Upper lobe of right lung (tissue), 1 donor: ENCODE data around the gene CUX1. TPM values are rescaled to one million over a fixed set of nuclear protein-coding genes. Genes with fewer than 3 reads are reported as not detected.
"Not testable (repeated sequence)": the region's sequence is repeated elsewhere in the genome, so short reads cannot be mapped to it uniquely, and the experiment has no call there.

Source experiments
- ATAC-seq: fragments of 200-7000 bp; cut with Tn5 transposase; one replicate; pipeline ENCODE4 v1.9.1; 2020; ENCODE audit warnings: mild to moderate bottlenecking, moderate library complexity
- DNase-seq: peaks from one replicate; pipeline ENCODE4 v3.0.0-alpha.2; 2020
- H3K27ac ChIP-seq: fragments of 200-600 bp; one replicate; pipeline ENCODE4 v1.8.0; 2022
- H3K27me3 ChIP-seq: fragments of 200-600 bp; one replicate; pipeline ENCODE4 v1.8.0; 2022; ENCODE audit warnings: mild to moderate bottlenecking
- H3K36me3 ChIP-seq: fragments of 200-600 bp; one replicate; pipeline ENCODE4 v1.8.0; 2022
- H3K4me1 ChIP-seq: fragments of 200-600 bp; one replicate; pipeline ENCODE4 v1.8.0; 2022
- H3K4me3 ChIP-seq: fragments of 200-600 bp; one replicate; pipeline ENCODE4 v1.8.0; 2022; ENCODE audit warnings: mild to moderate bottlenecking
- H3K9me3 ChIP-seq: fragments of 200-600 bp; one replicate; pipeline ENCODE4 v1.8.0; 2022
- CTCF ChIP-seq: fragments of 200-600 bp; IDR thresholded peaks from one replicate; pipeline ENCODE4 v1.8.0; 2022; ENCODE audit warnings: antibody characterized with exemption
- intact Hi-C: fragments of 100-400 bp; cut with DNase I; formaldehyde crosslinking; loops from one replicate; pipeline ENCODE4 v1.11.0; 2022
- total RNA-seq: library from RNA; stranded (reverse); fragmentation: NEBNext Ultra II Directional; extraction: Animal tissue kit (Norgen Biotek cat#: 25700); gene quantifications from one replicate; pipeline ENCODE4 v1.2.1, GENCODE V29; 2021
- donor health status: DM: no; HTN: yes; CAD: no; lungs with severe emphysema.

Gene CUX1
- total RNA-seq, 1 donor from 2014 or later, result 132 TPM

DNA sequence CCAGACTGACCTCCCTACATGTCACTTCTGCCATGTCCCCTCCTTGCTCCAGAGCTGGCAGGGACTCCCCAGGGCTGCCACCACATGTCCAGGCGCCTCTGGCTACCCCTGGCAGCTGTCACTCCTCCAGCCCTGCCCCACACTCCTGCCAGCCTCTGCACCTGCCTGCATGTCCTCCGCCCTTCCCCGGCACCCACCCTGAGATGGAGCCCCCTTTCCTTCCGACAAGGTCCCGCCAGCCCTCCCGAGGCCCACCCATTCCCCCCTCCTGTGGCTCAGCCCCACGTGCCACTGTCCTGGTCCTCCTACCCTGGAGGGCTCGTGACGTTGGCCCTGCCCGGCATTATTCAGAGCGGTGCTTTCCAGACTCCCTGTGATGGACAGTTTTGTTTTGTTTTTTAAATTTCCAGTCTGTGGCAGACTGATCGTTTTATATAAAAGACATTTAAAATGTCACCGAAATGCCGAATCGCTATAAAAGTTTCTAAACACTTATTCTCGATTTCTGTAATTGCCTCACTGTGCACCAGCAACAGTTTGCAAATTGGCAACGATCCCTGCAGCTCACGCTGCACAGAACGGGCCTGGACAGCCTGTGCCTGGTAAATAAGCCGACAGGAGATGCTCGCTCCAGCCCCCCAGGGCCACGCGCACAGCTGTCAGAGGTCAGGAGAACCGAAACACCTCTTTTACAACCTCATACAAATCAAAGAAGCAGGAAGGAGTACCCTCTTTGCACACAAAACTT lies 358.2 kb downstream of the CUX1 start:
- Histone ChIP-seq H3K27me3 (no peaks in the 10 kb centered on the region), H3K4me3 (no peak overlapping the region), H3K36me3 (peaks cover 35% of the 10 kb centered on the region), H3K27ac (no peak overlapping the region), H3K9me3 (no peaks in the 10 kb centered on the region), H3K4me1 (no peaks in the 10 kb centered on the region)
- intact Hi-C loops, result no loop called here
- DNase-seq (no peak), ATAC-seq (no peak)
- no peak for TF ChIP-seq CTCF

DNA sequence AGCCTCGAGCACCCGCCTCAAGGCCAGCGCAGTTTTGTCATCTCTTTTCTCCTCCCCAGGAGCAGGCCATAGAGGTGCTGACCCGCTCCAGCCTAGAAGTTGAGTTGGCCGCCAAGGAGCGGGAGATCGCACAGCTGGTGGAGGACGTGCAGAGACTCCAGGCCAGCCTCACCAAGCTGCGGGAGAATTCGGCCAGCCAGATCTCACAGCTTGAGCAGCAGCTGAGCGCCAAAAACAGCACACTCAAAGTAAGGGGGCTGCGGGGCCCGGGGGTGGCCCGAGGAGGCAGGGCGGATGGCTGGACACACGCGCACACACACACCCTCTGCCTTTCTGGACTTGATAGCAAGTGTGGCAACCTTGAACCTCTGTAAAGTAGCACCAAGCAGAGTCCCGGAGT lies 361.0 kb downstream of the CUX1 start:
- peaks cover 30% of the 10 kb centered on the region for H3K36me3 ChIP-seq
- H3K27ac ChIP-seq, result no peak overlapping the region
- no peaks in the 10 kb centered on the region for H3K4me1 ChIP-seq
- H3K27me3 ChIP-seq, result no peaks in the 10 kb centered on the region
- TF ChIP-seq CTCF, result no peak
- H3K4me3 ChIP-seq, result no peak overlapping the region
- ATAC-seq (peak; percentile 15), DNase-seq (no peak)
- H3K9me3 ChIP-seq, result no peaks in the 10 kb centered on the region
- intact Hi-C loops, result no loop called here

DNA sequence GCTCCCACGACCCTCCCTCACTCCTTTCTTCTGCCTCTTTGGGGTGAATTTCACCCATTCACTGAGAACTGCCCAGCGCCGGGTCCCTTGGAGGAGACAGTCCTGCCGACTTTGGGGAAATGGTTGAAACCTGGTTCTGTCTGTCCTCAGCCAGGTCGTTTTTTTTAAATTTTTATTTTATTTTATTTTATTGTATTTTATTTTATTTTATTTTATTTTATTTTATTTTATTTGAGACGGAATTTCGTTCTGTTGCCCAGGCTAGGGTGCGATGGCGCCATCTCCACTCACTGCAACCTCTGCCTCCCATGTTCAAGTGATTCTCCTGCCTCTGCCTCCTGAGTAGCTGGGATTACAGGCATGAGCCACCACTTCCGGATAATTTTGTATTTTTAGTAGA lies 363.3 kb downstream of the CUX1 start:
- ATAC-seq, result no peak
- Histone ChIP-seq H3K27me3 (no peaks in the 10 kb centered on the region), H3K9me3 (no peaks in the 10 kb centered on the region), H3K4me3 (no peak overlapping the region), H3K27ac (no peak overlapping the region), H3K36me3 (peaks cover 43% of the 10 kb centered on the region), H3K4me1 (no peaks in the 10 kb centered on the region)
- intact Hi-C loops, result no loop called here
- TF ChIP-seq CTCF, result no peak
- DNase-seq, result no peak

- H3K4me1 ChIP-seq, result no peaks in the 10 kb centered on the region
- ATAC-seq (no peak), DNase-seq (no peak)
- H3K36me3 ChIP-seq, result peaks cover 47% of the 10 kb centered on the region
- TF ChIP-seq CTCF, result no peak
- no peak overlapping the region for H3K27ac ChIP-seq
- H3K27me3 ChIP-seq, result no peaks in the 10 kb centered on the region
- H3K9me3 ChIP-seq, result no peaks in the 10 kb centered on the region
- no peak overlapping the region for H3K4me3 ChIP-seq
- intact Hi-C loops, result no loop called here
Measured at GRCh38 chr7:102181517-102181916, 364.1 kb downstream of the CUX1 start.

DNA sequence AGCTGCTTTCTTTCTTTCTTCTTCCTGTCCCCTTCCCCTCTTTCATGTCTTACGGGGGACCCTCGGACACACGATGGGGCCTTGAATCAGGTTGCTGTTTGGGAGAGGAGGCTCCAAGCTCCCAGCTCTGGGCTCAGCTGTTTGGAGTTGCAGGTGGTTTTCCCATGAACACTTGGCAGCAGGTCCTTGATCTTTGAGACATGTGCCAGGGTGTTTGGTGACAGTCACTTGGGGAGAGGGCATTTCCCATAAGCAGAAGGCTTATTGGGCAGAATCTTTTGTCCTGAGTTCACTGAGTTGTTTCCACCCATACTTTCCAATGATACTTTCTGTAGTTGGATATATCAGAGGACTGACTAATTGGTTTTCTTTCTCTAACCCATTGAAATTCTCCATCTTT lies 364.6 kb downstream of the CUX1 start:
- Histone ChIP-seq H3K9me3 (no peaks in the 10 kb centered on the region), H3K36me3 (peaks cover 47% of the 10 kb centered on the region), H3K27me3 (no peaks in the 10 kb centered on the region), H3K27ac (no peak overlapping the region), H3K4me3 (no peak overlapping the region), H3K4me1 (no peaks in the 10 kb centered on the region)
- ATAC-seq, result no peak
- TF ChIP-seq CTCF, result no peak
- no peak for DNase-seq
- intact Hi-C loops, result no loop called here

- H3K9me3 ChIP-seq, H3K27me3 ChIP-seq, DNase-seq, H3K4me3 ChIP-seq, H3K27ac ChIP-seq, intact Hi-C loops, ATAC-seq, H3K4me1 ChIP-seq: not testable (repeated sequence)
- peaks cover 37% of the 10 kb centered on the region for H3K36me3 ChIP-seq
Measured at GRCh38 chr7:102183848-102184247, 366.4 kb downstream of the CUX1 start.
